GM19463 (cell line): ENCODE results near the gene HDAC3.

Source experiments
- ATAC-seq: cut with Tn5 transposase; IDR thresholded peaks from one replicate; pipeline ENCODE4 v1.9.1; 2021; ENCODE audit warnings: mild to moderate bottlenecking, moderate library complexity; ENCODE audit not compliant: unreplicated experiment

Gene HDAC3

DNA sequence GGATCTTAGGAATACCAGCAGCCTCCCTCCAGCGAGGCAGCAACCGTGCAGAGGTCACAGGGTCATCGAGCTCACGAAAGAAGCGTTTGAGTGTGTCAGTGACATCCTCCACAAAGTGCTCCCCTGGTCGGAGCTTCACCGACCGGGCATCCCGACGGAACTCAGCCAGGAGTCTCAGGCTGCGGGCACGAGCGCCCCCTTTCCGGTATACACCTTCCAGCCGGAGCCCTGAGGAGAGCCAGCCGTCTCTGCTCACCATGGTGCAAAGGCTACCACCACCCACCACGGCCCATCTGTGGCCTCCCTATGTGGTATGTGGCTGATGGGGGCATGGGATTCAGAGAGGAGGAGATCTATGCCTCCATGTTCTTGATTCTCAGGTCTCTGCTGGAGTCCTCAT lies 25.4 kb upstream of the HDAC3 start:
- no peak for ATAC-seq

DNA sequence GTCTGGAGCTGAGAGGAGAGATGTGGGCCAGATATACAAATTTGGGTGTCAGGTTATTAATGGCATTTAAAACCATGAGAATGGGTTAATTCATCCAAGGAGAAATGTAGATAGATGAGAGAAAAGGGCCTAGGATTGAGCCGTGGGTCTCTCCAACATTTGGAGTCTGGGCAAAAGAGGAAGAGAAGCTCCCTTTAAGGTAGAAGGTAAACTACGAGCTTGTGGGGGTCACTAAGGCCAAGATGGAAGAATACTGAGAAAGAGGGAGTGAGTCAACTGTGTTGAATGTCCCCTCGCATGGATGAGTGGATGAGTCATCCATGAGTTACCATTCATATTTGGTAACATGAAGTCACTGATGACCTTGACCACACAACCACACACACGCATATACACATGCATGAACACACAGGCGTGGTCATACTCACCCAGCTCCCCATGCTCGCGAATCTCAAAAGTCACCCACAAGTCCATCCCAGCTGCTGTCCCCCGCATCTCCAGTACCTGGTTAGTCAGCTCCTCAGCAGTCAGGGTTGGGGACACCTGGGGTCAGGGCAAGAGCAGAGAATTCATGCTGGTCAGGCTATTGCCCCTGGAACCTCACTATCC lies 21.4 kb upstream of the HDAC3 start:
- ATAC-seq = peak; percentile 87

DNA sequence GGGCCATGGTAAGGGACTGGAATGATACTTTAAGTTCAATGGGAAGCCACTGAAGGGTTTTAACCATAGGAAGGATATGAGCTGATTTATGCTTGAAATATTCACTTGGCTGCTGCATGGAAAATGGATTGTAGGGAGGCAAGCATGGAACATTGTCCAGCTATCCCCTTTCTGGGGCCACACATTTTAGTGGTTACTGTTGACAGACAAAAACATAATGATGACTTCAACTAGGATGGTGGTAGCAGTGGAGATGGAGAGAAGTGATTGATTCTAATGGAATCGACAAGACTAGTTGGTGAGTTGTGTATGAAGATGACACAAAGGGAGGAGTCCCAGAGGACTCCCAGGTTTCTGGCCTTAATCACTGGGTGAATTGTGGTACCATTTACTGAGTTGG lies 20.8 kb upstream of the HDAC3 start:
- no peak for ATAC-seq

DNA sequence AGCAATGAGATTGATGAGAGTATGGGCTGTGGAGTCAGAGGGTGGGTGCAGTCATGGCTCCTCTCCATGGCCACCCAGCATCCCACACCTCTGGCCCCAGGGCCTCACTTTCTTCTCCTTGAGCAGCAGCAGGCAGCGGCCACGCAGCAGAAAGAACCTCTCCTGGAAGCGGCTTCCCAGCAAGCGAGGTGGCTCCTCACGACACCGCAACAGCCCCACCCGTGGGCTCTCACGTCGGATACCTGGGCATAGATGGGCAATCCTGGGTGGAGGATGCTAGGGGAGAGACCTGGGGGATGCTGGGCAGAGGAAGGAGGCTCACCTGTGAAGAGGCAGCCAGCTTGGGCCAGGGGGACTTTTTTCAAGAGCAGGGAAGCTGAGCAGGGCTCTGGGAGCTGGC lies 19.7 kb upstream of the HDAC3 start:
- ATAC-seq = no peak

DNA sequence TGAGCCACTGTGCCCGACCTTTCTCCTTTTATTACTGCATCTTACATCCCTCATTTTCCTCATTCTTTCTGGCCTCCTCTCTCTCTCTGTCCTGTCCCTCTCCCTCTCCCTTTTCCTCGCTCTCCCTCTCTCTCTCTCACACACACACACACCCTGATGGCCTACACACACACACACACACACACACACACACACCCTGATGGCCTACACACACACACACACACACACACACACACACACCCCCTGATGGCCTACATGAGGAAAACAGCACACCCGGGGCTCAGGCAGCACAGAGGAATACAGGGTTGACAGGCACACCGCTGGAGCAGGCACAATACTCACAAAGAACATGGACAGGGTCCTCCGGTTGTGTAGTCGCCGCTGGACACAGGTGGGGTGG lies 18.4 kb upstream of the HDAC3 start:
- no peak for ATAC-seq

DNA sequence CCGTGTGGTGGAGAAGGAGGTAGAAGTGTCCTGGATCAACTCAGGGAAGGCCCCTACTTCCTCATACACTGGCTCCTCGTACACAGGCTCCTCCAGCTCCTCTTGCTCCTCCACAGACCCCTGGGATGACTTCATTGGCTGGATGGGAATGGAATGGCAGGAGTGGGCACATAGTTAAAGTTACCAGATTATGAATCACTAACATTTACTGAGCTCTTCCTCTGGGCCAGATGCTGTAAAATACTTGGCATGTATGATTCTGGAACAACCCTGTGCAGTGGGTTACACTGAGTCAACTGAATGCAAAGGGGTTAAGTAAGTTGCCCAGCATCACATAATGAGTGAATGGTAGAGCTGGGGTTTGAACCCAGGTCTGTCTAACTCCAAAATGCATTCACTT lies 17.6 kb upstream of the HDAC3 start:
- no peak for ATAC-seq

DNA sequence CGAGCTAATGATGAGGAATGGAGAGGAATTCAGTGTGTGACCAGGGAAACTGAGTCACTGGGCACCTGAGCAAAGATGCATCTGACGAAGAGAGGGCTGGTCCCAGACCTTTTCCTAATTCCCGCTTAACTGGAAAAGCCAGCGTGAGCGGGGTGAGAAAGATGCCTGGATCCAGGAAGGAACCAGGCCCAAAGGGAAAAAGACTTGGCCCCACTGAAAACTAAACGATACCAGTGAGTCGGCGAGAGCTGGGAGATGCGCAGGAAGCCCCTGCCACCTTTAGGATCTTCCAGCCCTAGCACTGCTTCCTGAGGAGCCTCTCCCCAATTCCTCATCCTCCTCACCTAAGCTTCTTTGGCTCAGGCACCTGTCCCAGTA lies 15.1 kb upstream of the HDAC3 start:
- ATAC-seq = no peak

DNA sequence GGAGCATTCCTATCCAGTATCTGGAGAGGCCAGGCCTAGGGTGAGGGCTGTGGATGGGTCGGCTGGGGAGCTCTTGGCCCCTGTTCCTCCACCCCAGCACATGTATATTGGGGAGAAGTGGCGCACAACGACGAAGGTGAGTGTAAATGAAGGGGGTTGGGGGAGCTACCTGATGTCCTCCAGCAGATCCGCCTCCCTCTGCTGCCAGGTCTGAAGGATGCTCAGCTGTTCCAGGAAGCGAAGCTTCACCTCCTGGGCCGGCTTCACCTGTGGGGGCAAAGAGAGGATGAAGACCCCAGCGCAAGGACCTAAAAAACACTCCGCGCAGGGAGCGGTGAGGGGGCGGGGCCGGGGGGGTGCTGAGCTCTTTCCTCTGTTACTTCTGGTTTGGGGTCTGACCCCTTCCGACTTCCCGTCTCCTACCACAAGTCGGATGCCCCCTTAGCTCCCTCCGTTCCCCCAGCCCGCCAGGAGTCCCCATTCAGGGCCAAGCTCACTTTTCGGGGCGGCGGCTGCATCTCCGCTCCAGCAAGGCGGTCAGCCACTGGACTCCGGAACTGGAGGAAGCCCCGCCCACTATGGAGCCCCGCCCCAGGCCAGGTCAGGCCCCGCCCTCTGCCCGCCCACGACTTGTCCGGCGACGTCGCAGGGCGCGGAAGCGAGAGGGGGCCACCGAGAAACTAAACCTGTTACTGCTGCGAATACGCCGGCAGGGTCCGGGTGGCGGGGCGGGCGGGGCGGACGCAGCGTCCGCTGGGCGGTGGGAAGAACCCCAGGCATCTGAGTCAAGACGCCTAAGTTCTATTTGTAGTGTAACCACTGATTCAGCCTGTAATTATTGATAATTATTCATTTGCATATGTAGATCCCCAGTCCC lies 14.4 kb upstream of the HDAC3 start, which contains the start of gene FCHSD1:
Gene FCHSD1, minus strand, starts transcription at position 568 of the 877 bp plus-strand sequence. Its CDS starts 50 bp downstream, at position 518.
- peak; percentile 97 for ATAC-seq

DNA sequence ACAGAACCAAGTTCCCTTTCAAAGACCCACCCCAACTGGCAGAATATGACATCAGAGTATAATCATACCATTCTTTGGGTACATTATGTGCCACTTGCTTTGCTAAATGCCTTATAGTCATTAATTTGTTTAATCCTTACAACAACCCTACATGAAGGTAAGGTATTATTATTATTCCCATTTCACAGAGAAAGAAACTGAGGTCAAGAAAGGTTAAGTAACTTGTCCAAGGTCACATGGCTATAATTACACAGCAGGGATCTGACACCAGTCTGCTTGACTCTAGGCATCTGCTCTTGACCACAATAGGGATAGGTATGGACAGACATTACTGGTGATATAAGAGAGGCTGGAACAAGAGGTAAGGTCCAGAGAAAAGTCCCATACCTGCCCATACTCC lies 13.3 kb upstream of the HDAC3 start:
- no peak for ATAC-seq

DNA sequence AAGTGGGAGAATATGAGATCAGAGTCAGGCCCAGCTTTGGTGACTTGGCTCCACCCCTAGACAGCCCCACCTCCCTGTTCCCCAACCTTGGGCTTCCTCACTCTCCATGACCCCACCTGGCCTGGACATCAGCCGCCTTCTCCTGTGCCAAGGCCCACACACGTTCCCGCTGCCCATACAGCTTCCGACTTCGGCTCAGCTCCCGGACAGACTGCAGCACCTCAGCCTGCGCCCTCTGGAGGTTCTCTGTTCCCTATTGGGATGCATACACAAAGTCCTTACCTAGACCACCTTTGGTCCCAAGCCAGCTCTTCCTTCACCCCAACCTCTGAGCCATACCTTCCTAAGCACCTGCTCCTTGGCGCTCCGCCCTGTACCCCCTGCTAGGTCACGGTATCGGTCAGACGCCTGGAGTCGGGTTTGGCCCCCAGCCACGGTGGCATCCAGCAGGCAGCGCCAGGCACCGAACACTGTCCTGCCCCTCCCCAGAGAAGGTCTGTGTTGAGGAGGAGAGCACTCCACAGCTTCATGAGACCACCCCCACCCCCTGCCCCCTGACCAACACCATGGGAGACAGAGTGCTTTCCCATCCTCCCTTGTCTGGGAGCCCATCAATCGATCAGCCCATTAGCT lies 12.5 kb upstream of the HDAC3 start:
- no peak for ATAC-seq

DNA sequence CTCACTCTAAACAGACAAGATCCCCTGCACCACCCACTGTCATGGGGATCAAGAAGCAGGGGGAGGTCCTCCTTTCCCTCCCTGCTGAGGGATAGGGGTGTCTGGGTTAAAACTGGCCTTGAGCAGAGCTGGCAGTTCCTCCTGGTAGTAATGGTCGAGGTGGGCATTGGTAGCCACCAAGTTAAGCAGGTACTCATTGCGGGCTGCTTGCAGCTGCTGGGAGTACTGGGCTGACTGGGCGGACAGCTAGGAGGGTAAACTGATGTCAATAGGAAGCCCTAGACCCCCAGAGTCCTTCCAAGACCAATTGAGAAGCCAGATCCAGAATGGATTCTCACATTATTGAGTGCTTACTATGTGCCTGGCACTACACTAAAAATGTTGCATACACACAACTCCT lies 11.2 kb upstream of the HDAC3 start:
- ATAC-seq = no peak

DNA sequence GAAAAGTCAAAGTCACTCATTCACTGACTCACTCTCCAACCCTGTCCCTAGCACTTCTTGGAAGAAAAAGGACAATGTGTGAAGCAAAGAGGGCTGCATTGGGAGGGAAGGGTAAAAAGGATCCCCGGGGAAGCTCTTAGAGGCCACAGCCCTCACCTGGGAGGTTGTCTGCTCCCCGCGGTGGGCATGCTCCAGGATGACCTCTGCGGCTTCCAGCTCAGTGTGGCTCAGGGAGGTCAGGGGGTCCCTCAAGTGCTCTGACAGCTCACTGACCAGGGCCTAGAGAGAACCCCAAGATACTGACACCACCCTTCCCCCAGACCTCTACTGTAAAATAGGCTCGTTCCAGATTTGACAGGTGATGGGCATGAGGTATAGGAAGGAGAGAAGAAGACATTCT lies 10.6 kb upstream of the HDAC3 start:
- ATAC-seq = no peak

DNA sequence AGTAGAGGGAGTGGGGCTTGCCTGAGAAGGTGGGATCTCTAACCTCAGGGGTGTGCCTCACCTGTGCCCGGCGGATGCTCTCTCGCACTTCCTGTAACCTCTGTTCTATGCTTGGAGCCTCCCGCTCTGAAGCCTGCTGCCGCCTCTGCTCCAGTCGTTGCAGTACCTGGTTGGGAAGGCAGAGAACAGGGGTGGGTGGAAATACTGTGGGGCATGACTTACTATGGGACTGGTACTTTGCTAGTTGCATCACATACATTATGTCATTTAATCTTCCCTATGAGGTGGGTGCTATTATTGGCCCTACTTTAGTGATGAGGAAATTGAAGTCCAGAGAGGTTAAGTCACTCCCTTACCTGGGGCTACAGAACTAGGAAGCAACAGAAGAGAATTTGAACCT lies 9.4 kb upstream of the HDAC3 start:
- no peak for ATAC-seq

DNA sequence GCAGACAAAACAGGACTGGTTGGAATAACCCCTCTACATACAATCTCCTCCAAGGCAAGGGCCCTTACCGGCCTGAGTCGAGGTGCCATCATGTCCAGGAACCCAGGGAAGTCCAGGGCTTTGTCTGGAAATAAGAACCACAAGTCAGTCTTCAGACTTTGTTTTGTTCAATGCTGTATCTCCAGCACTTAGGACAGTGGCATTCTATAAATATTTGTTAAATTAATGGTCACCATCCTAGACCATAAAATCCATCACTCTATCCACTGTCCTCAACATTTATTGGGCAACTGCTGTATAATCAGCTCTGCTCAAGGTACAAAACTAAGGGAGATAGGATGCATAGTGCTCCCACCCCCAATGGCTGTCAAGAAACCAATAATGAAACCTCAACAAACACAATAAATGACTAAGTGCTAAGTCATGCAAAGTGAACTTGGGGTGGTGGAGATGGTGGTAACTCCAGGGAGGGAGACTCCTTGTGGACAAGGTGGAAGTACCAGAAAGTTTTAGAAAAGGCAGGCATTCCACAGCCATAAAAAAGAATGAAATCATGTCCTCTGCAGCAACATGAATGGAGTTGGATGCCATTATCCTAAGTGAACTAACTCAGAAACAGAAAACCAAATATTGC lies 5.1 kb upstream of the HDAC3 start:
- ATAC-seq = peak; percentile 56

DNA sequence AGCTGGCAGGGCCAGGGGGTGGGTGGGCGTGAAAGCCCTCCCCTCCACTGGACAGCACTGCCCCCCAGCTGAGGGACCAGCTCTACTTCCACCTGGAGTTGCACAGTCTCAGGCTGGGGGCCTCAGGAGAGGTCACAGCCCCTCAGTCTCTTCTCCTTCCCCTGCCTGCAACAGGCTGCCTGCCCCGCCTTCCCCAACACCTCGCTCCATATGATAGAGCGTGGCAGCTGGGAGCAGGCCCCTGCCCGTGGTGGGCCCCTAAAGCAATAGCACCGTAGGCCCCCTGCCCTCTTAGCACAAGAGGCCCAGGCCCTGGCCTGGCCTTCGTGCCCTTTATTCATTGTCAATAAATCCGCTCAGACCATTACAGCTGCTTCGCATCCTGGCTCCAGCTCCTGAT lies 4.0 kb upstream of the HDAC3 start:
- no peak for ATAC-seq

DNA sequence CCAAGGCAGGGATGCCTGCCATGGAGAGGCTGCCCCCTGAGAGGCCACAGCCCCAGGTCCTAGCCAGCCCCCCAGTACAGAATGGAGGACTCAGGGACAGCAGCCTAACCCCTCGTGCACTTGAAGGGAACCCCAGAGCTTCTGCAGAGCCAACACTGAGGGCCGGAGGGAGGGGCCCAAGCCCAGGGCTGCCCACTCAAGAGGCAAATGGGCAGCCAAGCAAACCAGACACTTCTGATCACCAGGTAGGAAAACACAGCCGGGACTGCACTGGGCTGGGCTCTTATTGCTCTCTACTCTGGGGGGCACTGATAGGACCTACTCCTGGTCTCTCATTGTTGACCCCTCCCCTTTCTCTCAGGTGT lies 3.4 kb upstream of the HDAC3 start:
- ATAC-seq = no peak

DNA sequence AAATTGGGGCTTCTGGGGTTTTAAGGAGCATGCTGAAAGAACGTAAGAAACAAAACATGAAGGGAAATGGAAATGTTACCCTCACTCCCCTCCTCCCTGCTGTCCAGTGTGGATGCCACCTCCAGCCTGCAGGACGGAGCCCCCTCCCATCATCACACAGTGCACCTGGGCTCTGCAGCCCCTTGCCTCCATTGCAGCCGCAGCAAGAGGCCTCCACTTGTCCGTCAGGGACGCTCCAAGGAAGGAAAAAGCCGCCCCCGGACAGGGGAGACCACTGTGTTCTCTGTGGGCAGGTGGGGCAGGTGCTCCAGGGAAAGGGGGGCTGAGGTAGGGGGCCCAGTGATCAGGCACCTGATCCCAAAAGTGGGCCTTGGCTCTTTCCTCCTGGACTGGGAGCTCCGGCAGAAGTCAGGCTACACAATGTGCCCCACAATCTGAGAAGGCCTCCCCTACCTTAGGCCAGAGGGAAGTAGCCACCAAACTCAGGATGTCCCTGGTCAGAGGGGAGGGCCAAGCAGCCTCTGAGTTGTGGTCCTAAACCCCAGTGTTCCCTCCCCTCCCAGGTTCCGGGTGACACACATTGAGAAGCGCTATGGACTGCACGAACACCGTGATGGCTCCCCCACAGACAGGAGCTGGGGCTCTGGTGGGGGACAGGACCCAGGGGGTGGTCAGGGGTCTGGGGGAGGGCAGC lies 2.9 kb upstream of the HDAC3 start:
- no peak for ATAC-seq

DNA sequence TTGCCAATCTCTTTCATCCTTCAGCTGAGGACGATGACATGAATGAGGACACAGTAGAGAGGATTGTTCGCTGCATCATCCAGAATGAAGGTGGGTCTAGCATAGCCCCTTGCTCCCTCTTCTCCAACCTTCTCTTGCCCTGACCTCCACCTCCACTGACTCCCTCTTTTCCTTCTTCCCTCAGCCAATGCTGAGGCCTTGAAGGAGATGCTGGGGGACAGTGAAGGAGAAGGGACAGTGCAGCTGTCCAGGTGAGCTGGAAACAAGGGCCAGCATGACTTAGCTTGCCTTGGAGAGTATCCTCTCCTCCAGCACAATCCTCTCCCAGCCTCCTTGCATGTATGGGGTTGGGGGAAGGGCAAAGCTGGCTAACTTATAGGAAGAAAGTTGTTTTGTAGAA lies 2.1 kb upstream of the HDAC3 start:
- no peak for ATAC-seq

DNA sequence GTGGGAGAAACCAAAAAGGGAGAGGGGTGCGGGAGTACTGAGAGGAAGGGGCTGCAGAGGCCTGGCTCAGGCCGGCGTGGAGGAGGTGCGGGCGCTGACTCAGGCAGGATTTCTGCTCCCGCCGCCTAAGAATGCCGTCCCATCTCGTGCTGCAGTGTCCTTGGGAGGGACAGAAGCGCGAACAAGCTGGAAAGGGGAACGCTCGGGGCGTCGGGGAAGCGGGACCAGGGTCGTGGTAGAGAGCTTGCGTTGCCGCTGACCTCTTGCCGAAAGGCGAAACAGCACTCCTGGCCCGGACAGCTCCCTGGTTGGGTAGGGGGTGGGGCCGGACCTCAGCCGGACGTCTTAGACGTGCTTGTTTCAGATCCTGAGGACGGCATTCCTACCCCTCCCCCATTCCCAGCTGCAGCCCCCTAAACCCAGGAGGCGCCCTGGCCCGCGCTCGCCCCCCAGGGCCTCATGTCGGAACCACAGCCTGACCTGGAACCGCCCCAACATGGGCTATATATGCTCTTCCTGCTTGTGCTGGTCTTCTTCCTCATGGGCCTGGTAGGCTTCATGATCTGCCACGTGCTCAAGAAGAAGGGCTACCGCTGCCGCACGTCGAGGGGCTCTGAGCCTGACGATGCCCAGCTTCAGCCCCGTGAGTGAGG lies 1.2 kb upstream of the HDAC3 start:
- peak; percentile 16 for ATAC-seq

DNA sequence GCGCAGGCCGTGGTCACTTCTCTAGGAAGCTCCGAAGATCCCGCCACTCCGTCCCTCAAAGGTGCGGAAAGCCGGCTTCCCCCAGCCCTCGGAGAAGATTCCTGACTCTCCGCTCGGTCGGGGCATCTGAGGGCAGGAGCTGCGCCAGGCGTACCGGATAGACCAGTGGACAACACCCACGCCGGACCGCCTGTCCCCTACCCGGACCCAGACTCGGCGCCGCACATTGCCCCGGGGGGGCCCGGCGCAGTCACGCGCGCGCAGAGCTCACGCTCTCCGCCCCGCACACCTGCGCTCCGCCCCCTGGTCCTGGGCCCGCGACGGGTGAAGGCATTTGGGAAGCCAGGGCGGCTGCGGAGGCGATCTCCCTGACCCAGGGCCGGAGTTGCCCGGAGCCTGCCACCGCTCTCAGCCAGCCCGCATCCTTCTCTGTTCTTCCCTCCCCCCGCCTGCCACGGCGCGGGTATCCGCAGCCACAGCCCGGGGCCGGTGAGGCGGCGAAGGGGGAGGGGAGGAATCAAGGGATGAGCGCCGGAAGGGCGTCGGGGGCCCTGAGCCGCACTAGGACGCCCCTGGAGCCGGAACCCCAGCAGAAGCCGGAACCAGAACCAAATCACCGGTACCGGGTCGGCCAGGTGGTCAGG lies 596 bp upstream of the HDAC3 start:
- ATAC-seq = peak; percentile 16
